HepG2 (cell line): ENCODE results near the gene ZFPL1. TPM values are rescaled to one million over a fixed set of nuclear protein-coding genes. Genes with fewer than 3 reads are reported as not detected.

Experiments
- ATRX ChIP-seq: sonication (generic); formaldehyde crosslinking; IDR thresholded peaks from 2 replicates; pipeline ENCODE4 v1.4.0; 2020; ENCODE audit warnings: missing genetic modification reagents, borderline replicate concordance
- MED1 ChIP-seq: sonication (generic); formaldehyde crosslinking; IDR thresholded peaks from 2 replicates; pipeline ENCODE4 v1.4.0; 2020; ENCODE audit warnings: missing genetic modification reagents
- POLR2G ChIP-seq: fragments of 200-400 bp; formaldehyde crosslinking; IDR thresholded peaks from 2 replicates; pipeline ENCODE4 v1.6.1; 2018; ENCODE audit warnings: mild to moderate bottlenecking, low read depth, low read length, moderate library complexity
- TOPORS ChIP-seq: sonication (generic); formaldehyde crosslinking; IDR thresholded peaks from 2 replicates; pipeline ENCODE4 v1.8.0; 2023; ENCODE audit warnings: mild to moderate bottlenecking, missing genetic modification reagents
- ZMYM4 ChIP-seq: sonication (generic); formaldehyde crosslinking; IDR thresholded peaks from 2 replicates; pipeline ENCODE4 v1.8.1; 2023; ENCODE audit warnings: mild to moderate bottlenecking, missing genetic modification reagents
- ZNF619 ChIP-seq: sonication (generic); formaldehyde crosslinking; IDR thresholded peaks from 2 replicates; pipeline ENCODE4 v1.4.0; 2020; ENCODE audit warnings: mild to moderate bottlenecking, missing genetic modification reagents
- polyA plus RNA-seq, 8 experiments: library from polyadenylated mRNA; depleted of rRNA in 3 of 8; stranded (reverse) in 7 of 8; unstranded in 1 of 8; fragments of >200 nt; fragmentation: Illumina TruSeq in 4 of 8; extraction: Trizol in 4 of 8; gene quantifications; 2 replicates each; pipeline versions ENCODE4 v1.2.1 to v1.2.3, GENCODE V29; 2011 to 2016; ENCODE audit warnings: low read depth in 4 of 8, missing spikeins in 1 of 8, mixed read lengths in 1 of 8; ENCODE audit not compliant: insufficient read depth in 1 of 8
- total RNA-seq, 5 experiments: library from RNA; depleted of rRNA; stranded (reverse); fragments of >200 nt; fragmentation: Illumina TruSeq; extraction: Trizol; gene quantifications; 2 replicates each; pipeline ENCODE4 v1.2.3, GENCODE V29; 2016; ENCODE audit warnings: low read depth in 1 of 5
- TF ChIP-seq, protein P1 (sequence below): sonication (generic); formaldehyde crosslinking; IDR thresholded peaks from 2 replicates; pipeline ENCODE4 v1.5.0; 2020; ENCODE audit warnings: missing genetic modification reagents
- TF ChIP-seq, protein P2 (sequence below): IDR thresholded peaks from 2 replicates; pipeline ENCODE4 v1.6.1; 2016; ENCODE audit warnings: missing biosample characterization, missing genetic modification reagents, low read depth
- TF ChIP-seq, protein P3 (sequence below): sonication (generic); formaldehyde crosslinking; IDR thresholded peaks from 2 replicates; pipeline ENCODE4 v1.8.1; 2023; ENCODE audit warnings: mild to moderate bottlenecking, missing genetic modification reagents, borderline replicate concordance
- TF ChIP-seq, protein P4 (sequence below): sonication (generic); formaldehyde crosslinking; IDR thresholded peaks from 2 replicates; pipeline ENCODE4 v1.5.0; 2020; ENCODE audit warnings: mild to moderate bottlenecking, low read depth, missing genetic modification reagents, borderline replicate concordance
- TF ChIP-seq, protein P5 (sequence below): IDR thresholded peaks from 2 replicates; pipeline ENCODE4 v1.6.1; 2016; ENCODE audit warnings: missing compliant biosample characterization, missing genetic modification reagents, borderline replicate concordance

The ZFPL1 gene
- total and polyA plus RNA-seq, 2 of the 13 experiments (the other 11 are each of a cell fraction or from before 2014, with no cell fraction given), result 32.2 to 56.0 TPM

DNA sequence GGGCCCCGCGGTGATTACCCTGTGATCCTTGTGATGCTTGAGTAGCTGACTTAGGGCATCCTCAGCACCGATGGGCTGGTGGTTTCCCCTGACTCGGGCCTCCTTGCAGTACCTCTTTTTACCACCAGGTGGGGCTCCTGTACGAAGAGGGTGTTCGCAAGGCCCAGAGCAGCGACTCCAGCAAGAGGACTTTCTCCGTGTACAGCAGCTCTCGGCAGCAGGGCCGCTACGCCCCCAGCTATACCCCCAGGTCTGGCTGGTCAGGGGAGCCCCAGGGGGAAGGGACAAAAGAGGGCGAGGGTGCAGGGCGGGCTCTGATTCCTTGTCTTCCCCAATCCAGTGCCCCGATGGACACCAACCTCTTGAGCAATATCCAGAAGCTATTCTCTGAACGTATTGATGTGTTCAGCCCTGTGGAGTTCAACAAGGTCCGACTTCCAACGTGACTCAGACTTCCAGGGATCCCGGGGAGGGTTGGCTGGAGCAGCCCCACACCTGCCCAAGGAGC, 26.4 kb downstream of the ZFPL1 start (continued):
- TF ChIP-seq, protein P1, sequence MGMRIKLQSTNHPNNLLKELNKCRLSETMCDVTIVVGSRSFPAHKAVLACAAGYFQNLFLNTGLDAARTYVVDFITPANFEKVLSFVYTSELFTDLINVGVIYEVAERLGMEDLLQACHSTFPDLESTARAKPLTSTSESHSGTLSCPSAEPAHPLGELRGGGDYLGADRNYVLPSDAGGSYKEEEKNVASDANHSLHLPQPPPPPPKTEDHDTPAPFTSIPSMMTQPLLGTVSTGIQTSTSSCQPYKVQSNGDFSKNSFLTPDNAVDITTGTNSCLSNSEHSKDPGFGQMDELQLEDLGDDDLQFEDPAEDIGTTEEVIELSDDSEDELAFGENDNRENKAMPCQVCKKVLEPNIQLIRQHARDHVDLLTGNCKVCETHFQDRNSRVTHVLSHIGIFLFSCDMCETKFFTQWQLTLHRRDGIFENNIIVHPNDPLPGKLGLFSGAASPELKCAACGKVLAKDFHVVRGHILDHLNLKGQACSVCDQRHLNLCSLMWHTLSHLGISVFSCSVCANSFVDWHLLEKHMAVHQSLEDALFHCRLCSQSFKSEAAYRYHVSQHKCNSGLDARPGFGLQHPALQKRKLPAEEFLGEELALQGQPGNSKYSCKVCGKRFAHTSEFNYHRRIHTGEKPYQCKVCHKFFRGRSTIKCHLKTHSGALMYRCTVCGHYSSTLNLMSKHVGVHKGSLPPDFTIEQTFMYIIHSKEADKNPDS (CRISPR knock-in tag), result no peak
- no peak for TF ChIP-seq ATRX
- no peak for TF ChIP-seq ZMYM4 (CRISPR knock-in tag)
- peak; percentile 47 for TF ChIP-seq POLR2G
- no peak for TF ChIP-seq TOPORS (CRISPR knock-in tag)
- TF ChIP-seq MED1 (CRISPR knock-in tag), result 0 out of 2 replicates have a peak, but pooled peaks have one; percentile 18
- TF ChIP-seq, protein P2, sequence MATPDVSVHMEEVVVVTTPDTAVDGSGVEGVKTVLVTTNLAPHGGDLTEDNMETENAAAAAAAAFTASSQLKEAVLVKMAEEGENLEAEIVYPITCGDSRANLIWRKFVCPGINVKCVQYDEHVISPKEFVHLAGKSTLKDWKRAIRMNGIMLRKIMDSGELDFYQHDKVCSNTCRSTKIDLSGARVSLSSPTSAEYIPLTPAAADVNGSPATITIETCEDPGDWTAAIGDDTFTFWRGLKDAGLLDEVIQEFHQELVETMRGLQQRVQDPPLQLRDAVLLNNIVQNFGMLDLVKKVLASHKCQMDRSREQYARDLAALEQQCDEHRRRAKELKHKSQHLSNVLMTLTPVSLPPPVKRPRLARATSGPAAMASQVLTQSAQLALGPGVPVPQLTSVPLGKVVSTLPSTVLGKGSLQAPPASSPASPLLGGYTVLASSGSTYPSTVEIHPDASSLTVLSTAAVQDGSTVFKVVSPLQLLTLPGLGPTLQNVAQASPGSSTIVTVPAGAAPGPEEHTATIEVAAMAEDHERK (CRISPR knock-in tag), result no peak
- TF ChIP-seq, protein P3, sequence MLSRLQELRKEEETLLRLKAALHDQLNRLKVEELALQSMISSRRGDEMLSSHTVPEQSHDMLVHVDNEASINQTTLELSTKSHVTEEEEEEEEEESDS (CRISPR knock-in tag), result no peak
- TF ChIP-seq, protein P4, sequence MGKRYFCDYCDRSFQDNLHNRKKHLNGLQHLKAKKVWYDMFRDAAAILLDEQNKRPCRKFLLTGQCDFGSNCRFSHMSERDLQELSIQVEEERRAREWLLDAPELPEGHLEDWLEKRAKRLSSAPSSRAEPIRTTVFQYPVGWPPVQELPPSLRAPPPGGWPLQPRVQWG (CRISPR knock-in tag), result no peak
- TF ChIP-seq, protein P5, sequence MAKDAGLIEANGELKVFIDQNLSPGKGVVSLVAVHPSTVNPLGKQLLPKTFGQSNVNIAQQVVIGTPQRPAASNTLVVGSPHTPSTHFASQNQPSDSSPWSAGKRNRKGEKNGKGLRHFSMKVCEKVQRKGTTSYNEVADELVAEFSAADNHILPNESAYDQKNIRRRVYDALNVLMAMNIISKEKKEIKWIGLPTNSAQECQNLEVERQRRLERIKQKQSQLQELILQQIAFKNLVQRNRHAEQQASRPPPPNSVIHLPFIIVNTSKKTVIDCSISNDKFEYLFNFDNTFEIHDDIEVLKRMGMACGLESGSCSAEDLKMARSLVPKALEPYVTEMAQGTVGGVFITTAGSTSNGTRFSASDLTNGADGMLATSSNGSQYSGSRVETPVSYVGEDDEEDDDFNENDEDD (CRISPR knock-in tag), result no peak
- no peak for TF ChIP-seq ZNF619 (CRISPR knock-in tag)
